K562 (cell line): ENCODE data around the gene PODXL2. TPM values are rescaled to one million over a fixed set of nuclear protein-coding genes. Genes with fewer than 3 reads are reported as not detected.

Experiments used
- ATAC-seq: fragments of 200-7000 bp; cut with Tn5 transposase; 3 replicates; pipeline ENCODE4 v1.9.1; 2020; ENCODE audit warnings: moderate library complexity
- BruUV-seq: library from RNA; stranded (reverse); fragments of 400-500 nt; replicated peaks from 2 replicates; lab custom pipeline; 2021; lab: Mats Ljungman, UMichigan
- CTCF ChIA-PET: fragments of 300-600 bp; formaldehyde crosslinking; extraction: SDS; loops from one replicate; lab custom pipeline; 2021; ENCODE audit warnings: low intra/inter-chr PET ratio; lab: Yijun Ruan, JAX
- POLR2A ChIA-PET: fragments of 300-600, 350-650 bp; sonication (Branson Sonifier 250); formaldehyde crosslinking; extraction: SDS; loops from one replicate; lab custom pipeline; 2021; ENCODE audit warnings: antibody characterized with exemption, inconsistent platforms; lab: Yijun Ruan, JAX
- DNase-seq, 4 experiments: peaks; one replicate each; pipeline versions ENCODE4 v3.0.0 to v3.0.0-alpha.2; 2011 to 2018; ENCODE audit warnings: low spot score in 3 of 4, mixed read lengths in 3 of 4; ENCODE audit errors: extremely low read depth in 1 of 4
- FAIRE-seq: peaks from 2 replicates; lab custom pipeline; 2011; peaks lifted over from hg19 to GRCh38; lab: Jason Lieb, UNC
- H2AFZ ChIP-seq: 2 replicates; pipeline ENCODE4 v1.6.0; 2011; ENCODE audit warnings: low read depth, low read length, control low read depth, inconsistent platforms
- H3K27ac ChIP-seq: fragments of 200-600 bp; 3 replicates; pipeline ENCODE4 v1.8.0; 2011; ENCODE audit warnings: low read depth, mild to moderate bottlenecking, control low read depth, inconsistent platforms, low read length, moderate library complexity, mixed read lengths; ENCODE audit errors: extremely low read depth
- H3K27me3 ChIP-seq, 2 experiments: fragments of 300-600 bp in 1 of 2; 2 replicates in 1 of 2; 3 replicates in 1 of 2; pipeline versions ENCODE4 v1.6.0 to v1.8.0; 2011; ENCODE audit warnings: inconsistent platforms in 2 of 2, low read length in 2 of 2, mild to moderate bottlenecking in 1 of 2, mixed read lengths in 1 of 2, moderate library complexity in 1 of 2; ENCODE audit not compliant: control insufficient read depth in 2 of 2, insufficient read depth in 2 of 2
- H3K36me3 ChIP-seq: fragments of 300-600 bp; 3 replicates; pipeline ENCODE4 v1.8.0; 2011; ENCODE audit warnings: mild to moderate bottlenecking, low read length, inconsistent platforms; ENCODE audit not compliant: control insufficient read depth, insufficient read depth
- H3K4me1 ChIP-seq, 2 experiments: fragments of 200-600 bp in 1 of 2; replicated peaks in 1 of 2; 2 replicates in 1 of 2; 3 replicates in 1 of 2; pipeline versions ENCODE4 v1.5.1 to v1.8.0; 2011; ENCODE audit warnings: inconsistent platforms in 2 of 2, low read length in 2 of 2, mild to moderate bottlenecking in 1 of 2, mixed read lengths in 1 of 2, moderate library complexity in 1 of 2; ENCODE audit not compliant: control insufficient read depth in 2 of 2, insufficient read depth in 2 of 2
- H3K4me2 ChIP-seq: 2 replicates; pipeline ENCODE4 v1.6.1; 2011; ENCODE audit warnings: low read length, control low read depth, inconsistent platforms, mixed read lengths; ENCODE audit not compliant: insufficient read depth
- H3K4me3 ChIP-seq: fragments of 200-600 bp; sonication (generic), shearing (Covaris generic); 2 replicates; pipeline ENCODE4 v1.5.1; 2016; ENCODE audit warnings: control low read depth, inconsistent platforms
- H3K79me2 ChIP-seq: fragments of 200-600 bp; 3 replicates; pipeline ENCODE4 v1.8.0; 2011; ENCODE audit warnings: low read length, inconsistent platforms; ENCODE audit not compliant: control insufficient read depth, insufficient read depth
- H3K9ac ChIP-seq, 2 experiments: 2 replicates each; pipeline versions ENCODE4 v1.6.0 to v1.6.1; 2011; ENCODE audit warnings: low read depth in 2 of 2, low read length in 2 of 2, control low read depth in 1 of 2, inconsistent platforms in 1 of 2, mild to moderate bottlenecking in 1 of 2, mixed read lengths in 1 of 2; ENCODE audit not compliant: insufficient read depth in 1 of 2
- H3K9me1 ChIP-seq: one replicate; pipeline ENCODE4 v1.6.0; 2011; ENCODE audit warnings: inconsistent platforms, mild to moderate bottlenecking, low read length, moderate library complexity; ENCODE audit not compliant: control insufficient read depth, insufficient read depth
- H3K9me3 ChIP-seq: replicated peaks from 2 replicates; pipeline ENCODE4 v1.5.1; 2011; ENCODE audit warnings: low read depth, low read length, inconsistent platforms; ENCODE audit not compliant: control insufficient read depth, insufficient read depth
- H4K20me1 ChIP-seq: replicated peaks from 2 replicates; pipeline ENCODE4 v1.6.1; 2011; ENCODE audit warnings: low read length, inconsistent platforms, mixed read lengths; ENCODE audit not compliant: control insufficient read depth, insufficient read depth
- BRF2 ChIP-seq: IDR thresholded peaks from 3 replicates; pipeline ENCODE4 v1.6.1; 2011; ENCODE audit warnings: borderline replicate concordance, mild to moderate bottlenecking; ENCODE audit not compliant: insufficient read length, insufficient read depth
- CREB5 ChIP-seq: fragments of 250-450 bp; sonication (Bioruptor Pico); IDR thresholded peaks from 2 replicates; pipeline ENCODE4 v1.5.0; 2020; ENCODE audit warnings: mild to moderate bottlenecking
- HNRNPLL ChIP-seq: fragments of 200-400 bp; formaldehyde crosslinking; IDR thresholded peaks from 2 replicates; pipeline ENCODE4 v1.6.1; 2017; ENCODE audit warnings: low read length, low read depth, mild to moderate bottlenecking; ENCODE audit not compliant: poor library complexity, severe bottlenecking
- MEF2A ChIP-seq: IDR thresholded peaks from 2 replicates; pipeline ENCODE4 v1.6.1; 2011; ENCODE audit warnings: low read depth, mild to moderate bottlenecking, low read length, moderate library complexity; ENCODE audit not compliant: control insufficient read depth
- RBM22 ChIP-seq: fragments of 200-400 bp; formaldehyde crosslinking; IDR thresholded peaks from 2 replicates; pipeline ENCODE4 v1.6.1; 2018; ENCODE audit warnings: low read length, low read depth; ENCODE audit not compliant: poor library complexity, severe bottlenecking
- SIX5 ChIP-seq, 2 experiments: IDR thresholded peaks; 2 replicates each; pipeline ENCODE4 v1.6.1; 2011; ENCODE audit warnings: low read length in 2 of 2, borderline replicate concordance in 1 of 2, low read depth in 1 of 2, mild to moderate bottlenecking in 1 of 2, moderate library complexity in 1 of 2; ENCODE audit not compliant: insufficient read depth in 1 of 2
- SNIP1 ChIP-seq: fragments of 450-650 bp; IDR thresholded peaks from 2 replicates; pipeline ENCODE4 v1.7.1; 2017; ENCODE audit warnings: low read depth, mild to moderate bottlenecking
- TRIM25 ChIP-seq: fragments of 450-650 bp; IDR thresholded peaks from 2 replicates; pipeline ENCODE4 v1.7.0; 2016; ENCODE audit warnings: borderline replicate concordance
- ZBTB11 ChIP-seq, 3 experiments: fragments of 200-800 bp in 1 of 3; fragments of 250-450 bp in 1 of 3; fragments of 450-650 bp in 1 of 3; sonication (Bioruptor Pico) in 1 of 3; sonication (Bioruptor generic) in 1 of 3; formaldehyde crosslinking in 1 of 3; IDR thresholded peaks; 2 replicates each; pipeline versions ENCODE4 v1.6.1 to v1.8.0; 2016 to 2022; ENCODE audit warnings: mild to moderate bottlenecking in 2 of 3, missing genetic modification characterization in 2 of 3, missing compliant biosample characterization in 1 of 3, moderate library complexity in 1 of 3
- ZNF12 ChIP-seq: sonication (generic); formaldehyde crosslinking; IDR thresholded peaks from 2 replicates; pipeline ENCODE4 v1.4.0; 2020; ENCODE audit warnings: mild to moderate bottlenecking, missing genetic modification reagents
- ZNF121 ChIP-seq: sonication (generic); formaldehyde crosslinking; conservative IDR thresholded peaks from 2 replicates; pipeline ENCODE4 v1.8.0; 2022; ENCODE audit warnings: missing genetic modification reagents
- ZNF165 ChIP-seq: fragments of 250-450 bp; sonication (Bioruptor Pico); IDR thresholded peaks from 2 replicates; pipeline ENCODE4 v1.4.0; 2020; ENCODE audit warnings: borderline replicate concordance
- ZNF586 ChIP-seq: fragments of 450-650 bp; formaldehyde crosslinking; conservative IDR thresholded peaks from 2 replicates; pipeline ENCODE4 v1.4.0; 2020; ENCODE audit warnings: mild to moderate bottlenecking, moderate library complexity
- ZNF644 ChIP-seq: fragments of 200-800 bp; sonication (Bioruptor generic); IDR thresholded peaks from 2 replicates; pipeline ENCODE4 v1.6.1; 2016; ENCODE audit warnings: low read depth, missing genetic modification characterization, missing compliant biosample characterization
- WGBS: fragments of 100-300 bp; shearing (Covaris generic); methylation state at CpG from one replicate; pipeline ENCODE4 v1.1.6; 2016; ENCODE audit warnings: low coverage, mixed read lengths; ENCODE audit not compliant: insufficient coverage; ENCODE audit errors: missing lambda C conversion rate; 5-methylcytosine and 5-hydroxymethylcytosine counted together
- in situ Hi-C: fragments of 300-500 bp; cut with MboI; formaldehyde crosslinking; loops from 4 replicates; pipeline ENCODE4 v1.15.0; 2018; ENCODE audit warnings: inconsistent platforms, mixed read lengths
- intact Hi-C: fragments of 100-400 bp; cut with micrococcal nuclease; formaldehyde crosslinking; loops from 2 replicates; pipeline ENCODE4 v1.14.2; 2022
- polyA plus RNA-seq, 8 experiments: library from polyadenylated mRNA; depleted of rRNA in 4 of 8; stranded (reverse) in 5 of 8; unstranded in 3 of 8; fragments of >200 nt; fragmentation: Nextera tagmentation in 2 of 8; fragmentation: Illumina TruSeq in 1 of 8; extraction: Ambion mirVana in 2 of 8; extraction: Trizol in 1 of 8; gene quantifications; 2 replicates each; pipeline versions ENCODE4 v1.2.1 to v1.2.3, GENCODE V29; 2011 to 2014; ENCODE audit warnings: inconsistent platforms in 1 of 8, missing spikeins in 1 of 8
- total RNA-seq, 7 experiments: library from RNA; depleted of rRNA in 6 of 7; stranded (reverse); fragments of >200 nt in 6 of 7; fragmentation: Illumina TruSeq in 2 of 7; extraction: Trizol in 2 of 7; gene quantifications; 2 replicates each; pipeline versions ENCODE4 v1.2.1 to v1.2.3, GENCODE V29; 2011 to 2021; ENCODE audit warnings: low replicate concordance in 1 of 7

Gene PODXL2
- total and polyA plus RNA-seq, 9 of the 15 experiments (the other 6 are each of a cell fraction or from before 2014, with no cell fraction given) = 0.03 to 52.5 (median 21.9) TPM

GRCh38 chr3:127714866-127715265 is 85.9 kb downstream of the PODXL2 start:
- intact Hi-C loops (no loop called here), in situ Hi-C loops (no loop called here)
- Histone ChIP-seq H3K9ac (no peak overlapping the region), H3K4me3 (no peak overlapping the region), H3K9me3 (no peaks in the 10 kb centered on the region), H4K20me1 (no peaks in the 10 kb centered on the region), H3K4me1 (no peaks in the 10 kb centered on the region; a peak in 1 of 5 replicates), H3K27ac (no peak overlapping the region), H3K27me3 (peaks cover 17 to 83% of the 10 kb centered on the region in 2 experiments; a peak in 4 of 5 replicates), H3K36me3 (no peaks in the 10 kb centered on the region), H3K9me1 (no peaks in the 10 kb centered on the region), H2AFZ (no peak overlapping the region), H3K4me2 (no peak overlapping the region), H3K79me2 (no peaks in the 10 kb centered on the region)
- FAIRE-seq = no peak
- TF ChIP-seq ZBTB11 (CRISPR knock-in tag; IDR thresholded peaks at IDR 0.05) (no peak), SNIP1 (no peak), RBM22 (no peak), ZNF586 (CRISPR knock-in tag) (no peak), TRIM25 (no peak), ZNF121 (CRISPR knock-in tag) (no peak), ZNF165 (CRISPR knock-in tag) (no peak), ZNF644 (tag) (no peak), MEF2A (no peak), HNRNPLL (no peak), CREB5 (CRISPR knock-in tag) (no peak), ZNF12 (CRISPR knock-in tag) (no peak), SIX5 (IDR thresholded peaks at IDR 0.05; ENCODE audit: borderline replicate concordance in 1 of 2, insufficient read depth in 1 of 2, low read depth in 1 of 2, low read length in 2 of 2) (no peak), BRF2 (no peak)
- no peak for DNase-seq
- WGBS = 2% methylated on average over 4 of the region's 5 CpGs
- ATAC-seq = no peak
- BruUV-seq = no TSS peak
- ChIA-PET CTCF (no interaction called here), POLR2A (no interaction called here)
